Measurements from ENCODE around the gene WDR70. TPM values are rescaled to one million over a fixed set of nuclear protein-coding genes. Genes with fewer than 3 reads are reported as not detected.
"Not testable (repeated sequence)": the region's sequence is repeated elsewhere in the genome, so short reads cannot be mapped to it uniquely, and the experiment has no call there.

Gene WDR70
- 13.2 TPM for total RNA-seq

DNA sequence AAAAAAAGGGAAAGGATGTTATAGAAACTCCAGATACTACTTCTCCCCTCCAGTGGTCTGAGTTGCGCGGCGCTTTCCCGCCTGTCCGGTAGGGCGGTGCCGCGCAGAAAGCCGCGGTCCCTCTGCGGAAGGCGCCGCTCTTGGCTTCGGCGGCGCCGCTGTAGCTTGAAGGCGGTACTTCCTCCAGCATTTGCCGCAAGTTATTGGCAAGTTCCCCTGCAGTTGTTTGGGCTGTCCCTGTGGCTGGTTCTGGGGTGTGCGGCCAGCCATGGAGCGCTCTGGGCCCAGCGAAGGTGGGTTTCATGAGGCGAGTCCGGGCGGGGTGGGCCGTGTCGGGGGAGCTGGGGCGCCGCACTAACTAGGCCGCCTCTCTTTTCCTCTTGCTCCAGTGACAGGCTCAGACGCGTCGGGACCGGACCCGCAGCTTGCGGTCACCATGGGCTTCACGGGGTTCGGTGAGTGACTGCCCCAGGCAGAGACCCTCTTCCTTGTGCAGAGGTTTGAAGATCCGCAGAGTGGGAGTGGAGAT is at the start of gene WDR70:
Gene WDR70 (plus strand): TSS at position 219 of the 529 bp plus-strand sequence. CDS start 50 bp downstream, at position 269.
- peak; percentile 62 to 91 (median 91) for DNase-seq (ENCODE audit: low read depth in 2 of 3, low spot score in 2 of 3)

DNA sequence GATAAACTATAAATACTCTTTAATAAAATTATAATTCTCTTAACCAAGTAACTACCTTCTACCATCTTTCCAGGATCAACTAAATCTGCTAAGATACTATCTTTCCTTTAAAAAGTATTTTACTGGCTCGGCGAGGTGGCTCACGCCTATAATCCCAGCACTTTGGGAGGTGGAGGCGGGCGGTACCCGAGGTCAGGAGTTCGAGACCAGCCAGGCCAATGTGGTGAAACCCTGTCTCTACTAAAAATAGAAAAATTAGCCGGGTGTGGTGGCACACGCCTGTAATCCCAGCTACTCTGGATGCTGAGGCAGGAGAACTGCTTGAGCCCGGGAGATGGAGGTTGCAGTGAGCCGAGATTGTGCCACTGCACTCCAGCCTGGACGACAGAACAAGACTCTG is 44.4 kb upstream of the WDR70 start:
- not testable (repeated sequence) for DNase-seq (ENCODE audit: low read depth in 2 of 3, low spot score in 2 of 3)

DNA sequence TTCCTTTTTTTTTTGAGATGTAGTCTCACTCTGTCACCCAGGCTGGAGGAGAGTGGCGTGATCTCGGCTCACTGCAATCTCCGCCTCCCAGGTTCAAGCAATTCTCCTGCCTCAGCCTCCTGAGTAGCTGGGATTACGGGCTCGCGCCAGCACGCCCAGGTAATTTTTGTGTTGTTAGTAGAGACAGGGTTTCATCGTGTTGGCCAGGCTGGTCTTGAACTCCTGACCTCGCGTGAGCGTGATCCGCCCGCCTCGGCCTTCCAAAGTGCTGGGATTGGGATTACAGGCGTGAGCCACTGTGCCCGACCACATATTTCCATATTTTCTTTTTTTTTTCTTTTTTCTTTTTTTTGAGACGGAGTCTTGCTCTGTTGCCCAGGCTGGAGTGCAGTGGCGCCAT is 36.4 kb upstream of the WDR70 start:
- not testable (repeated sequence) for DNase-seq (ENCODE audit: low read depth in 2 of 3, low spot score in 2 of 3)

DNA sequence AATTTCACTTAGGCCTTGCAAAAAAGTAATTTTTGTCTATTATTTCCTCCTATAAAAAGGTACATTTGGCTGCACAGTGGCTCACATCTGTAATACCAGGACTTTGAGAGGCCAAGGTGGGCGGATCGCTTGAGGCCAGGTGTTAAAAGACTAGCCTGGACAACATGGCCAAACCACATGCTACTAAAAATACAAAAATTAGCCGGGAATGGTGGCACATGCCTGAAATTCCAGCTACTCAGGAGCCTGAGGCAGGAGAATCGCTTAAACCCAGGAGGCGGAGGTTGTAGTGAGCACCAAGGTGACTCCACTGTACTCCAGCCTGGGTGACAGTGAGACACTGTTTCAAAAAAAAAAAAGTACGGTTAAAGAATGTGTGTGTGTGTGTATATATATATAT is 24.0 kb upstream of the WDR70 start:
- DNase-seq (ENCODE audit: low read depth in 2 of 3, low spot score in 2 of 3), result no peak

GRCh38 chr5:37370550-37370863 is 8.6 kb upstream of the WDR70 start:
- DNase-seq (ENCODE audit: low read depth in 2 of 3, low spot score in 2 of 3), result no peak

GRCh38 chr5:37370864-37371726 is 8.0 kb upstream of the WDR70 start, which contains the start of gene NUP155:
Gene NUP155 (minus strand): TSS chr5:37371106. CDS start chr5:37370977, 129 bp downstream.
- DNase-seq (ENCODE audit: low read depth in 2 of 3, low spot score in 2 of 3), result peak; percentile 79 to 97 (median 96)

DNA sequence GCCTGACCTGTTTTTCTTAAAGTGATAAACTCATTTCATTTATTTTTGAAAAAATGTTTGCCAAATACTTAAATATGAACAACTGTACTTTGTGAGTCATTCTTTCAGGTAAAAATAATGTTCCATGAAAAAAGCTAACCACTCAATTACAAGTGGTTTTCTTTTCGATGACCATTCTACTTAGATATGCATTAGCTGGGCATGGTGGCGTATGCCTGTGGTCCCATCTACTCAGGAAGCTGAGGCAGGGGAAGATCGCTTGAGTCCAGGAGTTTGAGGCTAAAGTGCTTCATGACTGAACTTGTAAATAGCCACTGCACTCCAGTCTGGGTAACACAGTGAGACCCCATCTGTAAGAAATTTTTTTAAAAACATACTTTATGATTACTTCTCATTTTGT is 4.0 kb upstream of the WDR70 start:
- no peak for DNase-seq (ENCODE audit: low read depth in 2 of 3, low spot score in 2 of 3)

DNA sequence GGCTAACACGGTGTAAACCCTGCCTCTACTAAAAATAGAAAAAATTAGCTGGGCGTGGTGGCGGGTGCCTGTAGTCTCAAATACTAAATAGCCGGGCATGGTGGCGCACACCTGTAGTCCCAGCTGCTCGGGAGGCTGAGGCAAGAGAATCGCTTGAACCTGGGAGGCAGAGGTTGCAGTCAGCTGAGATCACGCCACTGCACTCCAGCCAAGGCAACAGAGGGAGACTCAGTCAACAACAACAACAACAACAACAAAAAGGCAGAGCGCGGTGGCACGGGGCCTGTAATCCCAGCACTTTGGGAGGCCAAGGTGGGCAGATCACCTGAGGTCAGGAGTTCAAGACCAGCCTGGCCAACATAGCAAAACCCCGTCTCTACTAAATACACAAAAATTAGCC is 1.1 kb upstream of the WDR70 start:
- DNase-seq (ENCODE audit: low read depth in 2 of 3, low spot score in 2 of 3), result not testable (repeated sequence)

GRCh38 chr5:37391591-37391990 is 12.5 kb downstream of the WDR70 start:
- peak in 1 of 3 donors; percentile 8 for DNase-seq (ENCODE audit: low read depth in 2 of 3, low spot score in 2 of 3)

- DNase-seq (ENCODE audit: low read depth in 2 of 3, low spot score in 2 of 3), result no peak
Measured at GRCh38 chr5:37396352-37396751, 17.2 kb downstream of the WDR70 start.

DNA sequence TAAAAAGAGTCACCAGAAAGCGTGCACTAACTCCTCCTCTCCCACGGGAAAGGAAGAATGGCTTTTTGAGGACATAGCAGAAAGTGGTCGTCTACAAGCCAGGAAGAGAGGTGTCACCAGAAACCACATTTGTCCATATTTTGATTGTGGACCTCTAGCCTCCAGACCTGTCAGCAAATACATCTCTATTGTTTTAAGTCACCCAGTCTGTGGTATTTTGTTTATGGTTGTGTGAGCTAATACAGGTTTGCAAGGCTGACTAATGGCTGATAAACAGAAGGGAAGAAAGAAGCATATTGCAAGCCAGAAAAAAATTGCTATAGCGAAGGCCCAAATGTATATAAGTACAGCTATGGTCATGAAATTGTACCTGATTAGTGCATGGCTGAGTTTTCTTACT is 21.4 kb downstream of the WDR70 start:
- no peak for DNase-seq (ENCODE audit: low read depth in 2 of 3, low spot score in 2 of 3)

- no peak for DNase-seq (ENCODE audit: low read depth in 2 of 3, low spot score in 2 of 3)
Measured at GRCh38 chr5:37412515-37412914, 33.4 kb downstream of the WDR70 start.

DNA sequence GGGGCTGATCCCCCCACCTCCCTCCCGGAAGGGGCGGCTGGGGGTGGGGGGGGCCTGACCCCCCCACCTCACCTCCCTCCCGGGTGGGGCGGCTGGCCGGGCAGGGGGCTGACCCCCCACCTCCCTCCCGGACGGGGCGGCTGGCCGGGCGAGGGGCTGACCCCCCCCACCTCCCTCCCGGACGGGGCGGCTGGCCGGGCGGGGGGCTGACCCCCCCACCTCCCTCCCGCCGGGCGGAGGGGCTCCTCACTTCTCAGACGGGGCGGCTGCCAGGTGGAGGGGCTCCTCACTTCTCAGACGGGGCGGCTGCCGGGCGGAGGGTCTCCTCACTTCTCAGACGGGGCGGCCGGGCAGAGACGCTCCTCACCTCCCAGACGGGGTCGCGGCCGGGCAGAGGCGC is 36.3 kb downstream of the WDR70 start:
- not testable (repeated sequence) for DNase-seq (ENCODE audit: low read depth in 2 of 3, low spot score in 2 of 3)

- no peak for DNase-seq (ENCODE audit: low read depth in 2 of 3, low spot score in 2 of 3)
Measured at GRCh38 chr5:37417347-37417746, 38.2 kb downstream of the WDR70 start.

DNA sequence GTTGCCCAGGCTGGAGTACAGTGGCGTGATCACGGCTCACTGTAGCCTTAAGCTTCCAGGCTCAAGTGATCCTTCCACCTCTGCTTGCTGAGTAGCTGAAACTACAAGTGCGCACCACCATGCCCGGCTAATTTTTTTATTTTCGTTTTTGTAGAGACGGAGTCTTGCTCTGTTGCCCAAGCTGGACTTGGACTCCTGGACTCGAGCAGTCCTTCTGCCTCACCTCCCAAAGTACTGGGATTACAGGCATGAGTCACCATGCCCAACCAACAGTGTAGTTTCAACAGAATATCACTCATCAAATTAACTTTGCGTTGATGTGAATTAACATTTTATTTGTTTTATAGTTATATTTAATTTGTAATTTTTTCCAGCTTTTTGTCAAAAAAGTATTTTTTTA is 45.3 kb downstream of the WDR70 start:
- DNase-seq (ENCODE audit: low read depth in 2 of 3, low spot score in 2 of 3), result no peak

- no peak for DNase-seq (ENCODE audit: low read depth in 2 of 3, low spot score in 2 of 3)
Measured at GRCh38 chr5:37428044-37428443, 48.9 kb downstream of the WDR70 start.

GRCh38 chr5:37435261-37435660 is 56.1 kb downstream of the WDR70 start:
- no peak for DNase-seq (ENCODE audit: low read depth in 2 of 3, low spot score in 2 of 3)

DNA sequence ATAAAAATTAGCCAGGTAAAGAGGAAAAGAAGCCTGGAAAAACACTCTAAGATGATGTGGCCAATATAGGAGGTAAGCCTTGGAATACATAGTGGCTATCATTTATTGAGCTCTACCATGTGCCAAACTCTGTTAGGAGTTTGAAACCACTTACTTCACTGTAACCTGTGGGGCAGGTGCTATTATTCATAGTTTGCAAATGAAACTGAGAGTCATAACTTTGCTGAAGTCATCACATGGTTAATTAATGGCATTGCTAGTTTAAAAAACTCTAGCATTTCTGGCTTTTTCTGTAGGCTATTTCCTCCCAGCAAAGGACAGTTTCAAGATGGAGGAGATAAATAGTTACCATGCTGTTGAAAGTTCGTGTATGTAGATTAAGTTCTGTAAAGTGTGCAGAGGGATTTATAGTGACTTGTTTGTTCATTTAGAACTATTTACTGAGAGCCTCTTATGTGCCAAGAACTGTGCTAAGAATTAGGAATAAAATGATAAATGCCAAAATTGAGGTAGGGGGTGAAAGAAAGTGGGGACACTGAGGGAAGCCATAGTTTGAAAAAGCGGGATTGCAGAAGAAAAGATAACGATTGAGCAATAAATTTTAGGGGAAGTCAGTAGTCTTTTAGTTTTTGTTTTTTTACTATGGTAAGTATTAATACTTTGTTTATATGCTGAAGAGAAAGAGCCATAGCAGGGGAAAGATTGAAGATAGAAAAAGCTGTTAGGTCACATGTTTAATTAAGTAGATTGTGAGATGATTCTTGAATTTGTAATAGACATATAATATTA is 57.2 kb downstream of the WDR70 start:
- DNase-seq (ENCODE audit: low read depth in 2 of 3, low spot score in 2 of 3), result no peak

DNA sequence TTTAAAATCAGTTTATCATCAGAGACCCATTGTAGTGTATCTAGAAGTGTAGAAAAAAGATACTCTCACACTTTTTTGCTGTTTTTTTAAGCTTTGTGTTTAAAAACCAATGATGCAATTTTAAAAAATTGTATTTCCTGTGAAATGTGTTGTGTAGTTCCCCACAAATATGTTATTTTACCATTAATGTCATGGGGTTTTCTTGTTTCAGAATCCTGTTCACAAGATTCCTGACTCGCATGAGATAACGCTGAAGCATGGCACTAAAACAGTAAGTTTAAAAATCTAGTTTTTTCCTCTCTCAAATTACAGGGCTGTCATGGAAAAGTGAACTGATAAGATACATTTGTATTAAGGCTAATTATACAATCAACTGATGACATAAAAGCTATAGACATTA is 58.6 kb downstream of the WDR70 start:
- no peak for DNase-seq (ENCODE audit: low read depth in 2 of 3, low spot score in 2 of 3)

DNA sequence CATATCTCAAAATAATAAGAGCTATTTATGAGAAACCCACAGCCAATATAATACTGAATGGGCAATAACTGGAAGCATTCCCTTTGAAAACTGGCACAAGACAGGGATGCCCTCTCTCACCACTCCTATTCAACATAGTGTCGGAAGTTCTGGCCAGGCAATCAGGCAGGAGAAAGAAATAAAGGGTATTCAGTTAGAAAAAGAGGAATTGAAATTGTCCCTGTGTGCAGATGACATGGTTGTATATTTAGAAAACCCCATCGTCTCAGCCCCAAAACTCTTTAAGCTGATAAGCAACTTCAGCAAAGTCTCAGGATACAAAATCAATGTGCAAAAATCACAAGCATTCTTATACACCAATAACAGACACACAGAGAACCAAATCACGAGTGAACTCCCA is 66.7 kb downstream of the WDR70 start:
- not testable (repeated sequence) for DNase-seq (ENCODE audit: low read depth in 2 of 3, low spot score in 2 of 3)

DNA sequence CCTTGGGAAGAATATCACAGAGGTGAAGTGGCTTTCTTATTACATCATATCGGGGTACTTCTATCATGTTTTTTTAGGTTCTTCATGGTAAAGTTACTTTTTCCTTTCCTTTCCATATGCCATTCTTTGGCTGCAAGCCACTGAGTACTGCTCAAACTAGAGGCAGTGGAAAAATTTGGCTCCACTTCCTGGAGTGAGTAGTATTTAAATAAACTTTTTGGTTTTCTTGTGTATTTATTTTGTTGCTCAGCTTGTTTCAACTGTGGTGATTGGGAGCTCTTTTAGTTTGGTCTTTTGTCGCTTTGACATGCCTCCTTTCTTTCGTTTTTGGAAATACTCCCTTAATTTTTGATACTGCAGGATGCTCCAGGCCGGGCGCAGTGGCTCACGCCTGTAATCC is 69.8 kb downstream of the WDR70 start:
- DNase-seq (ENCODE audit: low read depth in 2 of 3, low spot score in 2 of 3), result no peak

DNA sequence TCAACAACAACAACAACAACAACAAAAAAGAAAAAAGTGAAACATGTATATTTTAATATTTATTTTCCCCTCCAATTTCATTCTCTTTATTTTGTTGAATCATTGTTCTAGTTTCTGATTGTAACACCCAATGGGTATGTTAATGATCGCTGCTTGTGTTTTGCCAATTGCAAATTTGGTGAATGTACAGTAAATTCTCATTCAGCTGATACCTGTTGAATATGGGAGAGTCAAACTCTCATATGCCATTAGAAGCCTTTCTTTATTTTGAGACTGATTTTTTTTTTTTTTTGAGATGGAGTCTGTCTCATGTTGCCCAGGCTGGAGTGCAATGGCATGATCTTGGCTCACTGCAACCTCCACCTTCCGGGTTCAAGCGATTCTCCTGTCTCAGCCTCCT is 72.9 kb downstream of the WDR70 start:
- DNase-seq (ENCODE audit: low read depth in 2 of 3, low spot score in 2 of 3), result not testable (repeated sequence)
